Large intestine (tissue), 3 donors: ENCODE measurements around the gene VPS37C. TPM values are rescaled to one million over a fixed set of nuclear protein-coding genes. Genes with fewer than 3 reads are reported as not detected.

ENCODE experiments used
- DNase-seq, 2 donors: peaks; one replicate each; pipeline versions ENCODE4 v3.0.0 to v3.0.0-alpha.2; 2013
- H3K27ac ChIP-seq: one replicate; pipeline ENCODE4 v1.5.1; 2013; ENCODE audit warnings: low read length
- H3K27me3 ChIP-seq: 2 replicates; pipeline ENCODE4 v1.6.1; 2013; ENCODE audit warnings: low read length; ENCODE audit not compliant: control insufficient read depth, insufficient read depth
- H3K36me3 ChIP-seq: 2 replicates; pipeline ENCODE4 v1.6.1; 2013; ENCODE audit warnings: low read length; ENCODE audit not compliant: control insufficient read depth, insufficient read depth
- H3K4me1 ChIP-seq: one replicate; pipeline ENCODE4 v1.6.1; 2013; ENCODE audit warnings: low read length; ENCODE audit not compliant: control insufficient read depth, insufficient read depth
- H3K4me3 ChIP-seq: one replicate; pipeline ENCODE4 v1.5.1; 2013; ENCODE audit warnings: low read length
- H3K9me3 ChIP-seq: one replicate; pipeline ENCODE4 v1.6.1; 2013; ENCODE audit warnings: mild to moderate bottlenecking, low read depth, low read length, moderate library complexity; ENCODE audit not compliant: control insufficient read depth
- WGBS: methylation state at CpG from one replicate; pipeline ENCODE4 v1.1.5; 2013; ENCODE audit warnings: low lambda C conversion rate; ENCODE audit not compliant: insufficient coverage; 5-methylcytosine and 5-hydroxymethylcytosine counted together
- polyA plus RNA-seq: library from polyadenylated mRNA; unstranded; fragments of 120-200 nt; gene quantifications from one replicate; pipeline ENCODE4 v1.2.1, GENCODE V29; 2013

VPS37C gene
- polyA plus RNA-seq, 1 donor = 32.0 TPM

- H3K27ac ChIP-seq = no peak overlapping the region
- no peaks in the 10 kb centered on the region for H3K9me3 ChIP-seq
- no peak for DNase-seq
- H3K27me3 ChIP-seq = no peaks in the 10 kb centered on the region
- no peaks in the 10 kb centered on the region for H3K4me1 ChIP-seq
- no CpG with 5 or more reads among the region's 6 CpGs for WGBS
- H3K36me3 ChIP-seq = no peaks in the 10 kb centered on the region
- no peak overlapping the region for H3K4me3 ChIP-seq
These were observed 50.2 kb downstream of the VPS37C start for GRCh38 chr11:61111050-61111435.

- Histone ChIP-seq H3K9me3 (no peaks in the 10 kb centered on the region), H3K27me3 (no peaks in the 10 kb centered on the region)
- WGBS = 93% methylated on average over 3 of the region's 9 CpGs
These were observed 50.8 kb downstream of the VPS37C start for GRCh38 chr11:61110255-61111049.

GRCh38 chr11:61109671-61110070 is 51.6 kb downstream of the VPS37C start:
- no peaks in the 10 kb centered on the region for H3K27me3 ChIP-seq
- WGBS = no CpG with 5 or more reads among the region's 8 CpGs
- no peak overlapping the region for H3K27ac ChIP-seq
- no peak for DNase-seq
- H3K36me3 ChIP-seq = no peaks in the 10 kb centered on the region
- no peak overlapping the region for H3K4me3 ChIP-seq
- H3K9me3 ChIP-seq = no peaks in the 10 kb centered on the region
- H3K4me1 ChIP-seq = no peaks in the 10 kb centered on the region

More at GRCh38 chr11:61110255-61111049, 50.8 kb downstream of the VPS37C start:
- Histone ChIP-seq H3K4me1 (no peaks in the 10 kb centered on the region), H3K27ac (no peak overlapping the region), H3K36me3 (no peaks in the 10 kb centered on the region), H3K4me3 (no peak overlapping the region)
- DNase-seq = no peak

- H3K9me3 ChIP-seq = no peaks in the 10 kb centered on the region
- H3K36me3 ChIP-seq = no peaks in the 10 kb centered on the region
- no peak overlapping the region for H3K4me3 ChIP-seq
- DNase-seq = no peak
- no CpG with 5 or more reads among the region's 15 CpGs for WGBS
- H3K27ac ChIP-seq = no peak overlapping the region
- H3K27me3 ChIP-seq = no peaks in the 10 kb centered on the region
- H3K4me1 ChIP-seq = no peaks in the 10 kb centered on the region
These were observed 52.2 kb downstream of the VPS37C start for GRCh38 chr11:61108847-61109585.

- H3K4me3 ChIP-seq = no peak overlapping the region
- 67% methylated on average over 1 of the region's 3 CpGs for WGBS
- H3K4me1 ChIP-seq = no peaks in the 10 kb centered on the region
- H3K27ac ChIP-seq = no peak overlapping the region
- no peaks in the 10 kb centered on the region for H3K36me3 ChIP-seq
- H3K27me3 ChIP-seq = no peaks in the 10 kb centered on the region
- no peaks in the 10 kb centered on the region for H3K9me3 ChIP-seq
- DNase-seq = no peak
These were observed 53.3 kb downstream of the VPS37C start for GRCh38 chr11:61107888-61108287.

- Histone ChIP-seq H3K27ac (no peak overlapping the region), H3K9me3 (no peaks in the 10 kb centered on the region), H3K4me1 (no peaks in the 10 kb centered on the region), H3K27me3 (no peaks in the 10 kb centered on the region), H3K4me3 (no peak overlapping the region), H3K36me3 (no peaks in the 10 kb centered on the region)
- WGBS = 73% methylated on average over 2 of the region's 11 CpGs
- DNase-seq = no peak
These were observed 54.2 kb downstream of the VPS37C start for GRCh38 chr11:61106894-61107470.

- DNase-seq = no peak
- H3K4me3 ChIP-seq = no peak overlapping the region
- no CpG with 5 or more reads among the region's 7 CpGs for WGBS
These were observed 54.9 kb downstream of the VPS37C start for GRCh38 chr11:61106296-61106695.

GRCh38 chr11:61104963-61105362 is 56.3 kb downstream of the VPS37C start:
- no peak overlapping the region for H3K27ac ChIP-seq
- no peak for DNase-seq

More at GRCh38 chr11:61106296-61106695, 54.9 kb downstream of the VPS37C start:
- Histone ChIP-seq H3K27me3 (no peaks in the 10 kb centered on the region), H3K27ac (no peak overlapping the region), H3K9me3 (no peaks in the 10 kb centered on the region), H3K4me1 (no peaks in the 10 kb centered on the region), H3K36me3 (no peaks in the 10 kb centered on the region)

GRCh38 chr11:61103851-61104423 is 57.3 kb downstream of the VPS37C start:
- Histone ChIP-seq H3K9me3 (no peaks in the 10 kb centered on the region), H3K27me3 (no peaks in the 10 kb centered on the region), H3K36me3 (no peaks in the 10 kb centered on the region), H3K27ac (no peak overlapping the region), H3K4me3 (no peak overlapping the region), H3K4me1 (no peaks in the 10 kb centered on the region)
- no CpG with 5 or more reads among the region's 3 CpGs for WGBS
- DNase-seq = no peak

More at GRCh38 chr11:61104963-61105362, 56.3 kb downstream of the VPS37C start:
- no peaks in the 10 kb centered on the region for H3K36me3 ChIP-seq
- H3K4me1 ChIP-seq = no peaks in the 10 kb centered on the region
- WGBS = no CpG with 5 or more reads among the region's 7 CpGs
- H3K27me3 ChIP-seq = no peaks in the 10 kb centered on the region
- no peaks in the 10 kb centered on the region for H3K9me3 ChIP-seq
- H3K4me3 ChIP-seq = no peak overlapping the region
